HCT116 (cell line): ENCODE measurements around the gene ZNF341. TPM values are rescaled to one million over a fixed set of nuclear protein-coding genes. Genes with fewer than 3 reads are reported as not detected.

Source experiments
- ATAC-seq: fragments of 200-7000 bp; cut with Tn5 transposase; 2 replicates; pipeline ENCODE4 v1.9.1; 2020; ENCODE audit warnings: mild to moderate bottlenecking, moderate library complexity
- BruUV-seq: library from RNA; stranded (reverse); fragments of 400-500 nt; replicated peaks from 2 replicates; lab custom pipeline; 2021; lab: Mats Ljungman, UMichigan
- CTCF ChIA-PET: fragments of 300-600 bp; sonication (Branson Sonifier 250); formaldehyde crosslinking; loops from one replicate; lab custom pipeline; 2021; ENCODE audit warnings: antibody characterized with exemption; lab: Charles Lee
- POLR2A ChIA-PET: fragments of 300-600, 350-600 bp; sonication (Branson Sonifier 250); formaldehyde crosslinking; loops from one replicate; lab custom pipeline; 2021; ENCODE audit warnings: antibody characterized with exemption; lab: Charles Lee
- RAD21 ChIA-PET, 2 experiments: fragments of 300-600 bp; sonication (Branson Sonifier 250); formaldehyde crosslinking; loops; one replicate each; lab custom pipeline; 2023; ENCODE audit warnings: low total read pairs in 2 of 2; ENCODE audit not compliant: uncharacterized antibody in 2 of 2, unreplicated experiment in 2 of 2, low non-redundant PET in 1 of 2; lab: Charles Lee
- DNase-seq: peaks from one replicate; pipeline ENCODE4 v3.0.0-alpha.2; 2010; ENCODE audit warnings: low read depth, low spot score
- H2AFZ ChIP-seq: fragments of 200-600 bp; shearing (Covaris generic), sonication (generic); 2 replicates; pipeline ENCODE4 v1.6.1; 2017; ENCODE audit warnings: low read depth, mixed run types, mixed read lengths, antibody characterized with exemption, low read length; ENCODE audit not compliant: poor library complexity, severe bottlenecking
- H3K27ac ChIP-seq: 2 replicates; pipeline ENCODE4 v1.5.1; 2012; ENCODE audit warnings: low read depth, low read length
- H3K27me3 ChIP-seq: fragments of 200-600 bp; sonication (generic); 2 replicates; pipeline ENCODE4 v1.6.1; 2016; ENCODE audit warnings: mixed run types, low read length, mixed read lengths; ENCODE audit not compliant: insufficient read depth
- H3K36me3 ChIP-seq, 2 experiments: fragments of 200-500 bp in 1 of 2; fragments of 200-600 bp in 1 of 2; sonication (Bioruptor generic) in 1 of 2; sonication (generic) in 1 of 2; 2 replicates each; pipeline versions ENCODE4 v1.5.1 to v1.6.1; 2014 to 2016; ENCODE audit warnings: low read length in 2 of 2, inconsistent platforms in 1 of 2, mixed read lengths in 1 of 2, mixed run types in 1 of 2; ENCODE audit not compliant: insufficient read depth in 2 of 2, control insufficient read depth in 1 of 2
- H3K4me1 ChIP-seq, 2 experiments: fragments of 200-600 bp in 1 of 2; sonication (generic) in 1 of 2; 2 replicates each; pipeline versions ENCODE4 v1.5.1 to v1.6.1; 2012 to 2017; ENCODE audit warnings: low read length in 2 of 2, inconsistent platforms in 1 of 2, mild to moderate bottlenecking in 1 of 2, mixed read lengths in 1 of 2, mixed run types in 1 of 2, moderate library complexity in 1 of 2; ENCODE audit not compliant: insufficient read depth in 2 of 2, control insufficient read depth in 1 of 2
- H3K4me2 ChIP-seq: fragments of 200-600 bp; sonication (generic); 2 replicates; pipeline ENCODE4 v1.6.1; 2017; ENCODE audit warnings: mixed run types, low read length, mixed read lengths
- H3K4me3 ChIP-seq, 2 experiments: fragments of 200-600 bp in 1 of 2; sonication (generic) in 1 of 2; replicated peaks in 1 of 2; 2 replicates each; pipeline ENCODE4 v1.5.1; 2011 to 2016; ENCODE audit warnings: low read length in 2 of 2, control low read depth in 1 of 2, low read depth in 1 of 2, mild to moderate bottlenecking in 1 of 2, mixed read lengths in 1 of 2, mixed run types in 1 of 2
- H3K79me2 ChIP-seq: fragments of 200-600 bp; sonication (generic); 2 replicates; pipeline ENCODE4 v1.6.1; 2017; ENCODE audit warnings: mild to moderate bottlenecking, mixed run types, low read length, moderate library complexity, mixed read lengths; ENCODE audit not compliant: insufficient read depth
- H3K9ac ChIP-seq: fragments of 200-600 bp; sonication (generic); 2 replicates; pipeline ENCODE4 v1.6.1; 2016; ENCODE audit warnings: low read length, mixed read lengths
- H3K9me2 ChIP-seq: fragments of 200-600 bp; sonication (generic), shearing (Covaris generic); 2 replicates; pipeline ENCODE4 v1.6.1; 2017; ENCODE audit warnings: mixed run types, mild to moderate bottlenecking, moderate library complexity; ENCODE audit not compliant: insufficient read depth
- H3K9me3 ChIP-seq, 2 experiments: fragments of 200-500 bp in 1 of 2; fragments of 200-600 bp in 1 of 2; sonication (Bioruptor generic) in 1 of 2; sonication (generic) in 1 of 2; 2 replicates each; pipeline ENCODE4 v1.6.1; 2014 to 2017; ENCODE audit warnings: low read length in 2 of 2, mixed read lengths in 2 of 2, inconsistent platforms in 1 of 2, low read depth in 1 of 2, mild to moderate bottlenecking in 1 of 2, mixed run types in 1 of 2, moderate library complexity in 1 of 2; ENCODE audit not compliant: control insufficient read depth in 1 of 2, insufficient read depth in 1 of 2
- H4K20me1 ChIP-seq: fragments of 200-600 bp; sonication (generic), shearing (Covaris generic); 2 replicates; pipeline ENCODE4 v1.6.1; 2017; ENCODE audit warnings: mixed run types, mild to moderate bottlenecking, moderate library complexity; ENCODE audit not compliant: insufficient read depth
- CBX3 ChIP-seq: IDR thresholded peaks from 2 replicates; pipeline ENCODE4 v1.6.1; 2012; ENCODE audit warnings: low read depth
- FOSL1 ChIP-seq: IDR thresholded peaks from 2 replicates; pipeline ENCODE4 v1.6.1; 2012; ENCODE audit warnings: low read depth
- TCF7L2 ChIP-seq: IDR thresholded peaks from 2 replicates; pipeline ENCODE4 v1.7.0; 2011; ENCODE audit warnings: borderline replicate concordance, inconsistent platforms; ENCODE audit not compliant: insufficient read depth, insufficient read length; ENCODE audit errors: extremely low read depth
- ZFX ChIP-seq: fragments of 450-650 bp; IDR thresholded peaks from 2 replicates; pipeline ENCODE4 v1.6.1; 2017
- ZNF274 ChIP-seq: fragments of 200-500 bp; sonication (Bioruptor generic); IDR thresholded peaks from 2 replicates; pipeline ENCODE4 v1.6.1; 2014; ENCODE audit warnings: mild to moderate bottlenecking, low read depth, low read length, inconsistent platforms
- intact Hi-C: fragments of 100-400 bp; cut with micrococcal nuclease; formaldehyde crosslinking; loops from 2 replicates; pipeline ENCODE4 v1.10.0; 2022
- total RNA-seq: library from RNA; stranded (reverse); gene quantifications from one replicate; pipeline ENCODE4 v1.2.1, GENCODE V29; 2021; ENCODE audit not compliant: unreplicated experiment
- TF ChIP-seq, protein P1 (sequence below): IDR thresholded peaks from 2 replicates; pipeline ENCODE4 v1.6.1; 2012; ENCODE audit warnings: low read depth

Gene ZNF341
- total RNA-seq, 1 experiment from 2014 or later = 4.9 TPM

GRCh38 chr20:33693741-33694638 lies 37.8 kb upstream of the ZNF341 start:
- Histone ChIP-seq H3K4me1 (peaks cover 2 to 6% of the 10 kb centered on the region in 2 experiments; a peak in 2 of 4 replicates), H3K27ac (no peak overlapping the region), H3K4me2 (no peak overlapping the region), H3K9ac (no peak overlapping the region), H3K4me3 (no peak overlapping the region), H2AFZ (no peak overlapping the region), H3K9me2 (no peaks in the 10 kb centered on the region)
- ChIA-PET RAD21 (no interaction called here), POLR2A (interaction anchor here (0.9 kb wide), 1 partner anchor 26 kb away, joined by 3 read pairs; the partner anchor contains the start of gene PXMP4), CTCF (no interaction called here)
- intact Hi-C loops = no loop called here
- ATAC-seq = no peak
- no peak for DNase-seq
- TF ChIP-seq ZNF274 (no peak), CBX3 (no peak), TCF7L2 (no peak), ZFX (no peak), FOSL1 (no peak)
- TF ChIP-seq, protein P1, sequence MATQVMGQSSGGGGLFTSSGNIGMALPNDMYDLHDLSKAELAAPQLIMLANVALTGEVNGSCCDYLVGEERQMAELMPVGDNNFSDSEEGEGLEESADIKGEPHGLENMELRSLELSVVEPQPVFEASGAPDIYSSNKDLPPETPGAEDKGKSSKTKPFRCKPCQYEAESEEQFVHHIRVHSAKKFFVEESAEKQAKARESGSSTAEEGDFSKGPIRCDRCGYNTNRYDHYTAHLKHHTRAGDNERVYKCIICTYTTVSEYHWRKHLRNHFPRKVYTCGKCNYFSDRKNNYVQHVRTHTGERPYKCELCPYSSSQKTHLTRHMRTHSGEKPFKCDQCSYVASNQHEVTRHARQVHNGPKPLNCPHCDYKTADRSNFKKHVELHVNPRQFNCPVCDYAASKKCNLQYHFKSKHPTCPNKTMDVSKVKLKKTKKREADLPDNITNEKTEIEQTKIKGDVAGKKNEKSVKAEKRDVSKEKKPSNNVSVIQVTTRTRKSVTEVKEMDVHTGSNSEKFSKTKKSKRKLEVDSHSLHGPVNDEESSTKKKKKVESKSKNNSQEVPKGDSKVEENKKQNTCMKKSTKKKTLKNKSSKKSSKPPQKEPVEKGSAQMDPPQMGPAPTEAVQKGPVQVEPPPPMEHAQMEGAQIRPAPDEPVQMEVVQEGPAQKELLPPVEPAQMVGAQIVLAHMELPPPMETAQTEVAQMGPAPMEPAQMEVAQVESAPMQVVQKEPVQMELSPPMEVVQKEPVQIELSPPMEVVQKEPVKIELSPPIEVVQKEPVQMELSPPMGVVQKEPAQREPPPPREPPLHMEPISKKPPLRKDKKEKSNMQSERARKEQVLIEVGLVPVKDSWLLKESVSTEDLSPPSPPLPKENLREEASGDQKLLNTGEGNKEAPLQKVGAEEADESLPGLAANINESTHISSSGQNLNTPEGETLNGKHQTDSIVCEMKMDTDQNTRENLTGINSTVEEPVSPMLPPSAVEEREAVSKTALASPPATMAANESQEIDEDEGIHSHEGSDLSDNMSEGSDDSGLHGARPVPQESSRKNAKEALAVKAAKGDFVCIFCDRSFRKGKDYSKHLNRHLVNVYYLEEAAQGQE = no peak
- TF ChIP-seq, all 23 proteins: peak for 0
- BruUV-seq = no TSS peak
- no peaks in the 10 kb centered on the region for H3K9me3 ChIP-seq
- no peaks in the 10 kb centered on the region for H3K79me2 ChIP-seq
- H3K27me3 ChIP-seq = no peaks in the 10 kb centered on the region
- H3K36me3 ChIP-seq = no peaks in the 10 kb centered on the region
- no peaks in the 10 kb centered on the region for H4K20me1 ChIP-seq
